Fibroblast of villous mesenchyme (primary cell): Measurements from ENCODE around the gene ZNF518A. TPM values are rescaled to one million over a fixed set of nuclear protein-coding genes. Genes with fewer than 3 reads are reported as not detected.

ENCODE experiments used
- DNase-seq: peaks from one replicate; pipeline ENCODE4 v3.0.0-alpha.2; 2010; ENCODE audit warnings: low read depth
- H3K4me3 ChIP-seq: 2 replicates; pipeline ENCODE4 v1.5.1; 2011; ENCODE audit warnings: low read depth, mild to moderate bottlenecking, low read length
- total RNA-seq: library from RNA; depleted of rRNA; stranded (reverse); fragments of >200 nt; gene quantifications from 2 replicates; pipeline ENCODE4 v1.2.3, GENCODE V29; 2012
- TF ChIP-seq, protein P1 (sequence below): IDR thresholded peaks from 2 replicates; pipeline ENCODE4 v1.5.1; 2012; ENCODE audit warnings: low read depth, mild to moderate bottlenecking, low read length; ENCODE audit not compliant: insufficient read depth

The ZNF518A gene
- total RNA-seq, 1 donor = 19.9 TPM

DNA sequence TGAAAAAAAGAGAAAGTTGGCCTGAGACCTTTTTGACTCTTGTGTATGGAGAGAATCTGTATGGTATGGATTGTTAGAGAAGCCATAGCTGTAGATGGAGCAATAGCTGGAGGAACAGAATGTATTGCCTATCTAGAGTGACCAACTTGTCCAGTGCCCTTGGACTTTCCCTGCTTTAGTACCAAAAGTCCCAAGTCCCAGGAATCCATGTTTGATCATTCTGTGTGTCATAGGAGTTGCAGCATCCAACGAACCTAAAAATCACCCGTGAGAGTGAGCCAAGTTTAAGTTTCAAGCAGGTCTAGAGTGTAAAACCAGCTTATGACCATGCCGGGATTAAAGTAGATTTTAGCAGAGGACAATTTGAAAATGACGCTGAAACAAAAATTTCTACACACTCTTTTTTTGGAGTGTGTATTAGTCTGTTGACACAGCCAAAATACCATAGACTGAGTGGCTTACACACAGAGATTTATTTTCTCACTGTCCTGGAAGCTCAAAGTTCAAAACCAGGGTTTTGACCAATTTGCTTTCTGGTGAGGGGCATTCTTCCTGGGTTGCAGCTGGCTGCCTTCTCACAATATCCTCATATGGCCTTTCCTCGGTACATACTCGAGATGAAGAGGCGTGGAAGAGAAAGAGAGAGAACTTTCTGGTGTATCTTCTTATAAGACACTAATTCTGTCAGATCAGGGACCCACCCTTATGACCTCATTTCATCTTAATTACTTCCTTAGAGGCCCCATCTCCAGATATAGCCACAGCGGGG lies 36.9 kb upstream of the ZNF518A start:
- no peak overlapping the region for H3K4me3 ChIP-seq
- no peak for DNase-seq
- TF ChIP-seq, protein P1, sequence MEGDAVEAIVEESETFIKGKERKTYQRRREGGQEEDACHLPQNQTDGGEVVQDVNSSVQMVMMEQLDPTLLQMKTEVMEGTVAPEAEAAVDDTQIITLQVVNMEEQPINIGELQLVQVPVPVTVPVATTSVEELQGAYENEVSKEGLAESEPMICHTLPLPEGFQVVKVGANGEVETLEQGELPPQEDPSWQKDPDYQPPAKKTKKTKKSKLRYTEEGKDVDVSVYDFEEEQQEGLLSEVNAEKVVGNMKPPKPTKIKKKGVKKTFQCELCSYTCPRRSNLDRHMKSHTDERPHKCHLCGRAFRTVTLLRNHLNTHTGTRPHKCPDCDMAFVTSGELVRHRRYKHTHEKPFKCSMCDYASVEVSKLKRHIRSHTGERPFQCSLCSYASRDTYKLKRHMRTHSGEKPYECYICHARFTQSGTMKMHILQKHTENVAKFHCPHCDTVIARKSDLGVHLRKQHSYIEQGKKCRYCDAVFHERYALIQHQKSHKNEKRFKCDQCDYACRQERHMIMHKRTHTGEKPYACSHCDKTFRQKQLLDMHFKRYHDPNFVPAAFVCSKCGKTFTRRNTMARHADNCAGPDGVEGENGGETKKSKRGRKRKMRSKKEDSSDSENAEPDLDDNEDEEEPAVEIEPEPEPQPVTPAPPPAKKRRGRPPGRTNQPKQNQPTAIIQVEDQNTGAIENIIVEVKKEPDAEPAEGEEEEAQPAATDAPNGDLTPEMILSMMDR = no peak

DNA sequence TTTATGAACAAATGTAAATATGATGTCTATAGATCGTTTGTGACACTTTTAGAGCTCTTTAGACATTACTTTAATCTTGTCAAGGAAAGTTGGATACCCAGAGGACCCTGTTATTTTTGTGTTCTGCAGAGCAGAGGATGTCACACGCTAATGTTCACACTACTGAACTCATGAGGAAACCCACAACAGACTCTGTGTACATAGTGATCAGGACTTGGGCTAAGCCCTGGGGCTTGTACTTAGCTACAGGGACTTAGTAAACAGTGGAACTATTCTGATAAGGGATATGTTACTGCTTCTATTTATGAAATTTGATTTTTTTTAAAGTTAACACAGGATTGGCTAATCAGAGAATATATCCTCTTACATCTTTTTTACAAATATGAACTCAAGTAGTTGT lies 36.1 kb upstream of the ZNF518A start:
- TF ChIP-seq, protein P1 = no peak

GRCh38 chr10:96096958-96097357 lies 33.1 kb upstream of the ZNF518A start:
- TF ChIP-seq, protein P1 = no peak
- no peak overlapping the region for H3K4me3 ChIP-seq
- no peak for DNase-seq

More for the DNA sequence above, 36.1 kb upstream of the ZNF518A start:
- H3K4me3 ChIP-seq = no peak overlapping the region
- no peak for DNase-seq

- TF ChIP-seq, protein P1 = no peak
These were observed 32.2 kb upstream of the ZNF518A start for GRCh38 chr10:96097865-96098264.

DNA sequence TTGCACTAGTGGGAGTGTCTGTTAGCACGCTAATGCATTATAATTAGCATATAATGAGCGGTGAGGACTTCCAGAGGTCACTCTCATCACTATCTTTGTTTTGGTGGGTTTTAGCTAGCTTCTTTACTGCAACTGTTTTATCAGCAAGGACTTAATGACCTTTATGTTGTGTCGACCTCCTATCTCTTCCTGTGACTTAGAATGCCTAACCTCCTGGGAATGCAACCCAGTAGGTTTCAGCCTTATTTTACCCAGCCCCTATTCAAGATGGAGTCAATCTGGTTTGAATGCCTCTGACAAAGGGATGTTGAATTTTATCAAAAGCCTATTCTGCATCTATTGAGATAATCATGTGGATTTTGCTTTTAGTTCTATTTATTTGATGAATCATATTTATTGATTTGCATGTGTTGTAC lies 22.5 kb upstream of the ZNF518A start:
- no peak for DNase-seq
- TF ChIP-seq, protein P1 = no peak
- no peak overlapping the region for H3K4me3 ChIP-seq

More at GRCh38 chr10:96097865-96098264, 32.2 kb upstream of the ZNF518A start:
- H3K4me3 ChIP-seq = no peak overlapping the region
- no peak for DNase-seq

GRCh38 chr10:96112531-96112930 lies 17.6 kb upstream of the ZNF518A start:
- H3K4me3 ChIP-seq = no peak overlapping the region
- DNase-seq = no peak
- TF ChIP-seq, protein P1 = no peak
